ENCODE results near the gene TBC1D1.

The TBC1D1 gene

GRCh38 chr4:37867102-37867501 is 23.8 kb upstream of the TBC1D1 start:
- H3K27me3 ChIP-seq (ENCODE audit: control insufficient read depth, insufficient read depth, low read length) = no peaks in the 10 kb centered on the region
- no peak overlapping the region for H3K4me3 ChIP-seq (ENCODE audit: low read depth, low read length)
- H3K27ac ChIP-seq (ENCODE audit: low read depth, low read length) = no peak overlapping the region
- H3K9ac ChIP-seq (ENCODE audit: low read length) = no peak overlapping the region
- no peaks in the 10 kb centered on the region for H3K9me3 ChIP-seq (ENCODE audit: control insufficient read depth, insufficient read depth, low read depth, low read length)
- peaks cover 13% of the 10 kb centered on the region for H3K36me3 ChIP-seq (ENCODE audit: control insufficient read depth, insufficient read depth, low read length)
- H3K4me1 ChIP-seq (ENCODE audit: control insufficient read depth, insufficient read depth, low read length) = no peaks in the 10 kb centered on the region

DNA sequence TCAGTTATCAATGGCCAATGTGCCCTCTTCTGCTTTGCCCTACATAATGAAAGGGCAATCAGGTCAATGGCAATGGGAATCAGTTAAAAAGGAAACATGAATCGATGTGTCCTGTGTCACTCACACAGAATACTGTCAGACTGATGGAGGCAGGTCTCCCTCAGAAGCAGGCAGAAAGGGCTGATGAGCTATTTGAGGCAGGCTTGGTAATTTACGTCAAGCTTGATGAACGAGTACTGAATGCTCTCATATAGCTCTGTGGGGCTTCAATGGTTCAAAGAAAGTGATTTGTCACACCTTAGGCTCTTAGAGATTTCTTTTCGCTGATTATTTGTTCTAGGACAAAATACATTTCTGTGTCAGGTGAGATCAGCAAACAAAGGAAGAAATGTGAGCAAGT is 22.6 kb upstream of the TBC1D1 start:
- no peaks in the 10 kb centered on the region for H3K27me3 ChIP-seq (ENCODE audit: control insufficient read depth, insufficient read depth, low read length)
- no peak overlapping the region for H3K27ac ChIP-seq (ENCODE audit: low read depth, low read length)
- peaks cover 7% of the 10 kb centered on the region for H3K36me3 ChIP-seq (ENCODE audit: control insufficient read depth, insufficient read depth, low read length)
- H3K4me1 ChIP-seq (ENCODE audit: control insufficient read depth, insufficient read depth, low read length) = no peaks in the 10 kb centered on the region
- H3K9ac ChIP-seq (ENCODE audit: low read length) = no peak overlapping the region
- no peak overlapping the region for H3K4me3 ChIP-seq (ENCODE audit: low read depth, low read length)
- no peaks in the 10 kb centered on the region for H3K9me3 ChIP-seq (ENCODE audit: control insufficient read depth, insufficient read depth, low read depth, low read length)

- Histone ChIP-seq H3K4me3 (ENCODE audit: low read depth, low read length) (no peak overlapping the region), H3K9ac (ENCODE audit: low read length) (no peak overlapping the region), H3K9me3 (ENCODE audit: control insufficient read depth, insufficient read depth, low read depth, low read length) (no peaks in the 10 kb centered on the region), H3K27me3 (ENCODE audit: control insufficient read depth, insufficient read depth, low read length) (no peaks in the 10 kb centered on the region), H3K36me3 (ENCODE audit: control insufficient read depth, insufficient read depth, low read length) (no peaks in the 10 kb centered on the region), H3K27ac (ENCODE audit: low read depth, low read length) (no peak overlapping the region), H3K4me1 (ENCODE audit: control insufficient read depth, insufficient read depth, low read length) (no peaks in the 10 kb centered on the region)
Observed at GRCh38 chr4:37872310-37872988, 18.4 kb upstream of the TBC1D1 start.

DNA sequence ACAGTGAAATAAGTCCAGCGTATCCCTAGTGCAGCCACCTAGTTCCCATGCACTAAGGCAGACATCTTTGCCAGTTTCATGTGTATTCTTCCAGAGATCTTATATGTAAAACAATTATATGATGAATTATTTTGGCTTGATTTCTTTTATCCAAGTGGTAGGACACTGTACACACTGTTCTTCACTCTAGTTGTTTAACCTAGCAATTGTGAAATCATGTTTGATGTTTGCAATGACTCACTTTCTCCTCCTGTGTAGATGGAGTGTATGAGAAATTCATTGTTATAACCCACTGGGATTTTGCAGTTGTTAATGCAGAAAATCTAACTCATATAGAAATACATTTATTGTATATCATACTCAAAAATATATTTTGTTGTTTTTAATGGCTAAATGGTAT is 17.5 kb upstream of the TBC1D1 start:
- Histone ChIP-seq H3K36me3 (ENCODE audit: control insufficient read depth, insufficient read depth, low read length) (no peaks in the 10 kb centered on the region), H3K27me3 (ENCODE audit: control insufficient read depth, insufficient read depth, low read length) (no peaks in the 10 kb centered on the region), H3K27ac (ENCODE audit: low read depth, low read length) (no peak overlapping the region), H3K9ac (ENCODE audit: low read length) (no peak overlapping the region), H3K4me1 (ENCODE audit: control insufficient read depth, insufficient read depth, low read length) (no peaks in the 10 kb centered on the region), H3K4me3 (ENCODE audit: low read depth, low read length) (no peak overlapping the region), H3K9me3 (ENCODE audit: control insufficient read depth, insufficient read depth, low read depth, low read length) (no peaks in the 10 kb centered on the region)

DNA sequence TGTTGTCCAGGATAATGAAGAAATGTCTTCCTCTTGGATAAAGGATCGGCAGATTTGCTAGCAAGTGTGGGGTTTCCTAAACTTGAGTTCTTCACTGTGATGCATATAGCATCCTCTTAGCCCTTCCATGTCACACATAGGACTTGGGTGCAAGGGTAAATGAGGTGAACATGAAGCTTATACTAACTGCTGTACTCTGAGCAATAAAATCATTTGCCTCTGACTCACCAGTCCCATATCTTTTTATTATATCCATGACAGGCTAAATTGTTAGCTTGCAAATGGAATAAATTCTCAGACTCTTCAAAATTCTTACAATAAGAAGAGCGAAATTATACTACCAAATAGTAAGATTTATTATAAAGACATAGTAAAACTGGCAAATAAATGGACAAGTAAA is 14.7 kb upstream of the TBC1D1 start:
- H3K36me3 ChIP-seq (ENCODE audit: control insufficient read depth, insufficient read depth, low read length) = no peaks in the 10 kb centered on the region
- H3K9ac ChIP-seq (ENCODE audit: low read length) = no peak overlapping the region
- H3K4me1 ChIP-seq (ENCODE audit: control insufficient read depth, insufficient read depth, low read length) = no peaks in the 10 kb centered on the region
- H3K27ac ChIP-seq (ENCODE audit: low read depth, low read length) = no peak overlapping the region
- no peaks in the 10 kb centered on the region for H3K27me3 ChIP-seq (ENCODE audit: control insufficient read depth, insufficient read depth, low read length)
- no peaks in the 10 kb centered on the region for H3K9me3 ChIP-seq (ENCODE audit: control insufficient read depth, insufficient read depth, low read depth, low read length)
- H3K4me3 ChIP-seq (ENCODE audit: low read depth, low read length) = no peak overlapping the region

DNA sequence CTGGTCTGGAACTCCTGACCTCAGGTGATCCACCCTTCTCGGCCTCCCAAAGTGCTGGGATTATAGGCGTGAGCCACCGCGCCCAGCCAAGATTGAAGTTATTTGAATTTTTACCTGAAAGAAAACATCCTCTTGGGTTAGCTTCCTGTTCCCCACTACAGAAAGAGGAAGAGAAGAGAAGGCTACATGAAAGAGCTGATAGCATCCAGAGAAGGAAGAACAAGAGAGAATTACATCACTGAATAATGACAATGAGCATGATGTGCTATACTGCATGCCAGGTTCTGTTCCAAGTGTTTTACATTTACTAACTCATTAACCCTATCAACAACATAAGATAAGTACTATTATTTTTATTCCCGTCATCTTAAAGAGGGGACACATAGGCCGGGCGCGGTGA is 11.5 kb upstream of the TBC1D1 start:
- H3K4me3 ChIP-seq (ENCODE audit: low read depth, low read length) = no peak overlapping the region
- H3K9me3 ChIP-seq (ENCODE audit: control insufficient read depth, insufficient read depth, low read depth, low read length) = no peaks in the 10 kb centered on the region
- H3K4me1 ChIP-seq (ENCODE audit: control insufficient read depth, insufficient read depth, low read length) = no peaks in the 10 kb centered on the region
- no peaks in the 10 kb centered on the region for H3K27me3 ChIP-seq (ENCODE audit: control insufficient read depth, insufficient read depth, low read length)
- no peak overlapping the region for H3K27ac ChIP-seq (ENCODE audit: low read depth, low read length)
- no peaks in the 10 kb centered on the region for H3K36me3 ChIP-seq (ENCODE audit: control insufficient read depth, insufficient read depth, low read length)
- H3K9ac ChIP-seq (ENCODE audit: low read length) = no peak overlapping the region

GRCh38 chr4:37881811-37882210 is 9.1 kb upstream of the TBC1D1 start:
- no peaks in the 10 kb centered on the region for H3K9me3 ChIP-seq (ENCODE audit: control insufficient read depth, insufficient read depth, low read depth, low read length)
- H3K27ac ChIP-seq (ENCODE audit: low read depth, low read length) = no peak overlapping the region
- no peak overlapping the region for H3K4me3 ChIP-seq (ENCODE audit: low read depth, low read length)
- H3K9ac ChIP-seq (ENCODE audit: low read length) = no peak overlapping the region
- no peaks in the 10 kb centered on the region for H3K4me1 ChIP-seq (ENCODE audit: control insufficient read depth, insufficient read depth, low read length)
- H3K27me3 ChIP-seq (ENCODE audit: control insufficient read depth, insufficient read depth, low read length) = peaks cover 5% of the 10 kb centered on the region
- H3K36me3 ChIP-seq (ENCODE audit: control insufficient read depth, insufficient read depth, low read length) = no peaks in the 10 kb centered on the region

GRCh38 chr4:37882665-37883296 is 8.1 kb upstream of the TBC1D1 start:
- Histone ChIP-seq H3K9me3 (ENCODE audit: control insufficient read depth, insufficient read depth, low read depth, low read length) (no peaks in the 10 kb centered on the region), H3K36me3 (ENCODE audit: control insufficient read depth, insufficient read depth, low read length) (no peaks in the 10 kb centered on the region), H3K27me3 (ENCODE audit: control insufficient read depth, insufficient read depth, low read length) (peaks cover 13% of the 10 kb centered on the region), H3K27ac (ENCODE audit: low read depth, low read length) (no peak overlapping the region), H3K9ac (ENCODE audit: low read length) (no peak overlapping the region), H3K4me3 (ENCODE audit: low read depth, low read length) (no peak overlapping the region), H3K4me1 (ENCODE audit: control insufficient read depth, insufficient read depth, low read length) (no peaks in the 10 kb centered on the region)

DNA sequence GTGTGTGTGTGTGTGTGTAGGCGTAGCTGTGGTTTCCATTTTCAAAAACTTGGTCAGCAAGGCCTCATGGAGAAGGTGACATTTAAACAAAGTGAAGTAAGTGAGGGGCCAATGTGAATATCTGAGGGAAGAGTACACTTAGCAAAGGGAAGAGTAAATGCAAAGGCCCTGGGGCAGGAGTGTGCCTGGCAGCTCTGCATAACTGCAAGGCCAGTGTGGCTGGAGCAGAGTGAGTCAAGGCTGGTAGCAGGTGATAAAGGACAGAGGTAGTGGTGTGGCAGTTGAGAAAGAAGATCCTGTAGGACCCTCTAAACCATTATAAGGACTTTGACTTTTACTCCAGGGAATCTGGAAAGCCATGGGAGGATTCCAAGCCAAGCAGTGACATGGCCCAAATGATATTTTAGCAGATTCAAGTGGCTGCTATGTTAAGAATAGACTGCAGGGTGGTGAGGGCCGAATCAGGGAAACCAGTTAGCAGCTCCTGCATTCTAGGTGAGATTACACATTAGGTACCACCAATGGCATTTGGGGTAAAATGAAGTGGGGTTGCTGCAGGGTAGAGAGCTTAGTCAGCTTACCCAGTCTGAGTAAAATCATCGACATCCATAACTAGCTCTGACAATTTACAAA is 5.9 kb upstream of the TBC1D1 start:
- no peaks in the 10 kb centered on the region for H3K9me3 ChIP-seq (ENCODE audit: control insufficient read depth, insufficient read depth, low read depth, low read length)
- peaks cover 35% of the 10 kb centered on the region for H3K27me3 ChIP-seq (ENCODE audit: control insufficient read depth, insufficient read depth, low read length)
- no peak overlapping the region for H3K27ac ChIP-seq (ENCODE audit: low read depth, low read length)
- H3K9ac ChIP-seq (ENCODE audit: low read length) = no peak overlapping the region
- H3K36me3 ChIP-seq (ENCODE audit: control insufficient read depth, insufficient read depth, low read length) = no peaks in the 10 kb centered on the region
- no peaks in the 10 kb centered on the region for H3K4me1 ChIP-seq (ENCODE audit: control insufficient read depth, insufficient read depth, low read length)
- no peak overlapping the region for H3K4me3 ChIP-seq (ENCODE audit: low read depth, low read length)

DNA sequence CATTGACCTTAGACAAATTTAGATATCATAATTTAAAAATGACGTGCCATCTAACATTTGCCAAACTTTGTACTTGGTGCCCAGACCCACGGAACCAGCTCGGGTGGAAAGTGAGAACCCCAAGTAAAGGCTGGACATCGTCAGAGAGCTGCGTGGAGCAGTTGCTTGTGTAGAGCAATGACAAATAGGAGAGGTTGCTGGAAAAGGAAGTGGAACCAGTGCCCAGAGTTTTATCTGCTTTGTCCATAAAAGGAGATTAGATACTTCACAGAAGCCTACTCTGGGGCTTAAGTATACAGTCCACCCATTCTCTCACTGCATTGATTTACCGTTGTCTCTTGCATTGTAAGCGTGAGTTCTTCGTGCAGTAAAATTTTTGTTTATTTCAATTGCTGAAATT is 5.4 kb upstream of the TBC1D1 start:
- no peak overlapping the region for H3K9ac ChIP-seq (ENCODE audit: low read length)
- H3K27ac ChIP-seq (ENCODE audit: low read depth, low read length) = no peak overlapping the region
- no peaks in the 10 kb centered on the region for H3K4me1 ChIP-seq (ENCODE audit: control insufficient read depth, insufficient read depth, low read length)
- H3K4me3 ChIP-seq (ENCODE audit: low read depth, low read length) = no peak overlapping the region
- peaks cover 40% of the 10 kb centered on the region for H3K27me3 ChIP-seq (ENCODE audit: control insufficient read depth, insufficient read depth, low read length)
- H3K9me3 ChIP-seq (ENCODE audit: control insufficient read depth, insufficient read depth, low read depth, low read length) = no peaks in the 10 kb centered on the region
- no peaks in the 10 kb centered on the region for H3K36me3 ChIP-seq (ENCODE audit: control insufficient read depth, insufficient read depth, low read length)
